SJCRH30 (cell line): ENCODE measurements around the gene PRDM15. TPM values are rescaled to one million over a fixed set of nuclear protein-coding genes. Genes with fewer than 3 reads are reported as not detected.
A peak's percentile ranks its signal among the peaks of the same experiment; 100 is the strongest.

ENCODE experiments used
- DNase-seq, 2 experiments: peaks; one replicate each; pipeline ENCODE4 v3.0.0-alpha.2; 2015 to 2020
- H3K27ac ChIP-seq: fragments of 250-450 bp; sonication (Bioruptor Pico); 2 replicates; pipeline ENCODE4 v1.5.1; 2020; ENCODE audit warnings: mild to moderate bottlenecking, moderate library complexity
- H3K27me3 ChIP-seq: fragments of 250-450 bp; sonication (Bioruptor Pico); 2 replicates; pipeline ENCODE4 v1.5.1; 2020; ENCODE audit warnings: mild to moderate bottlenecking, moderate library complexity
- H3K36me3 ChIP-seq: fragments of 250-450 bp; sonication (Bioruptor Pico); 2 replicates; pipeline ENCODE4 v1.5.1; 2020; ENCODE audit warnings: mild to moderate bottlenecking, moderate library complexity
- H3K4me1 ChIP-seq: fragments of 250-450 bp; sonication (Bioruptor Pico); 2 replicates; pipeline ENCODE4 v1.5.1; 2020; ENCODE audit warnings: mild to moderate bottlenecking, moderate library complexity
- H3K4me3 ChIP-seq: fragments of 250-450 bp; sonication (Bioruptor Pico); 2 replicates; pipeline ENCODE4 v1.5.1; 2020; ENCODE audit warnings: mild to moderate bottlenecking, moderate library complexity
- H3K9me3 ChIP-seq: fragments of 250-450 bp; sonication (Bioruptor Pico); replicated peaks from 2 replicates; pipeline ENCODE4 v1.5.1; 2020; ENCODE audit warnings: mild to moderate bottlenecking, moderate library complexity
- total RNA-seq: library from RNA; depleted of rRNA; stranded (reverse); fragments of >200 nt; shearing (Covaris generic); gene quantifications from 2 replicates; pipeline ENCODE4 v1.2.3, GENCODE V29; 2014

PRDM15 gene
- total RNA-seq, 1 experiment from 2014 or later = 6.1 TPM

DNA sequence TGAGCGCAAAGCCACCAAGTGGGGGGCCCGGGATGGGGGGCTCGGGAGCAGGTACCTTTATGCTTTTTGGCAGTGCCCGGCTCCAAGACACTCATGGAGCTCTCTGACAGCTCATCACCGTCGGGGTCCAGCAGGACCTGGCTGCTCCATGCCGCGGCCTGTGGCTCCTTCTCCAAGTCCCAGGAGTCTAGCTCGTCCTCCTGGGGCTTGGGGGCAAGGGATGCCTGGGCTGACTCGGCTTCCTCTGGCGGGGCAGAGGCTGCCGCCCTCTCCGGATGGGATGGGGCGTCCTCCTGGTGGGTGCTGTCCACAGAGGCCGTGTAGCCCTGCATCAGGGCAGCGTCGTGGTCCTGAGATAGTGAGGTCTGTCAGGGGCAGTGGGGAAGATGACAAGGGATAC, 19.9 kb upstream of the PRDM15 start:
- no peaks in the 10 kb centered on the region for H3K9me3 ChIP-seq
- no peaks in the 10 kb centered on the region for H3K36me3 ChIP-seq
- no peaks in the 10 kb centered on the region for H3K4me1 ChIP-seq
- H3K27ac ChIP-seq = no peak overlapping the region
- H3K4me3 ChIP-seq = no peak overlapping the region
- DNase-seq = no peak
- H3K27me3 ChIP-seq = no peaks in the 10 kb centered on the region

DNA sequence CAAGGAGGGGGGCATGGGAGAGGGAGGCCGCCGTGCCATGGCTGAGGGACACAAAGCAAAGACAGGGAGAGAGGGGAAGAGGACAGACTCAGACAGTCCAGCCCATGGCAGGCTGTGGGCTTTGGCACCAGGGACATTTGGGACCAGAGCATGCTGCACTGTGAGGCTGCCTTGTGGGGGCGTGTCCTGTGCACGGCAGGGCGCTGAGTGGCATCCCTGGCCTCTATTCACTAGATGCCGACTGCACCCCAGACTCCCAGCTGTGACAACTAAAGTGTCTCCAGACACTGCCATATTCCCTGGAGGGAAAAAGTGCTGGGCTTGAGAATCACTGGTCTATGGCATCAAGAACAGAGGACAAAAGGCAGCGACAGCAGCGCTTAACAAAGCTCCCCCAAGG, 18.6 kb upstream of the PRDM15 start:
- Histone ChIP-seq H3K4me1 (no peaks in the 10 kb centered on the region), H3K4me3 (no peak overlapping the region), H3K9me3 (no peaks in the 10 kb centered on the region), H3K27ac (no peak overlapping the region), H3K36me3 (no peaks in the 10 kb centered on the region), H3K27me3 (no peaks in the 10 kb centered on the region)
- no peak for DNase-seq

DNA sequence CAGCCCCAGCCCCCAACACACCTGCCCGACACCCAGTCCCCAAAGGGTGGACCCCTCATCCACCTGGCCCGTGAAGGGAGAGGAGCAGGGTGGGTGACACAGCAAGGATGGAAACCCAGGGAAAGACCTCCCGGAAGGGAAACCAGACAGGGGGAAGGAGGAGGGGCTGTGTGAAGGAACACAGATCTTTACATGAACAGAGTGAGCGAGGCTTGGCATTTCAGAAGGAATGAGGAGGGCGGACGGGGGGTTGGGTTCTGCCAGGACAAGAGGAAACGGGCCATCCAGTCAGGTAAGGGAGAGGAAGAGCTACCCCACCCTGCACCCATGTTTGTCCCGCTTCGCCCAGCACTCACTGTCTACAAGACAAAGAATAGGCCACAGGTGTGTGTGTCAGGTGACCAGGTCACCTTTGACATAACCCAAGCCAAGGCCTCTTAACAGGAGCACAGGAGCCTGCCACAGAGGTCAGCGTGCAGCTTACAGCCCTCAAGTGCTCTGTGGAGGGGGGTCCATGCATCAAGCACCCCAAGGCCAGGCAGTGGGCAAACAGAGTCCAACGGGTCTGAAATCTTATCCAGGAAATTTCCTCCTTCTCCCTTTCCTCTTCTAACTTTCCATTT, 18.0 kb upstream of the PRDM15 start:
- no peaks in the 10 kb centered on the region for H3K4me1 ChIP-seq
- no peak for DNase-seq
- H3K36me3 ChIP-seq = no peaks in the 10 kb centered on the region
- no peaks in the 10 kb centered on the region for H3K27me3 ChIP-seq
- H3K9me3 ChIP-seq = no peaks in the 10 kb centered on the region
- H3K4me3 ChIP-seq = no peak overlapping the region
- no peak overlapping the region for H3K27ac ChIP-seq

DNA sequence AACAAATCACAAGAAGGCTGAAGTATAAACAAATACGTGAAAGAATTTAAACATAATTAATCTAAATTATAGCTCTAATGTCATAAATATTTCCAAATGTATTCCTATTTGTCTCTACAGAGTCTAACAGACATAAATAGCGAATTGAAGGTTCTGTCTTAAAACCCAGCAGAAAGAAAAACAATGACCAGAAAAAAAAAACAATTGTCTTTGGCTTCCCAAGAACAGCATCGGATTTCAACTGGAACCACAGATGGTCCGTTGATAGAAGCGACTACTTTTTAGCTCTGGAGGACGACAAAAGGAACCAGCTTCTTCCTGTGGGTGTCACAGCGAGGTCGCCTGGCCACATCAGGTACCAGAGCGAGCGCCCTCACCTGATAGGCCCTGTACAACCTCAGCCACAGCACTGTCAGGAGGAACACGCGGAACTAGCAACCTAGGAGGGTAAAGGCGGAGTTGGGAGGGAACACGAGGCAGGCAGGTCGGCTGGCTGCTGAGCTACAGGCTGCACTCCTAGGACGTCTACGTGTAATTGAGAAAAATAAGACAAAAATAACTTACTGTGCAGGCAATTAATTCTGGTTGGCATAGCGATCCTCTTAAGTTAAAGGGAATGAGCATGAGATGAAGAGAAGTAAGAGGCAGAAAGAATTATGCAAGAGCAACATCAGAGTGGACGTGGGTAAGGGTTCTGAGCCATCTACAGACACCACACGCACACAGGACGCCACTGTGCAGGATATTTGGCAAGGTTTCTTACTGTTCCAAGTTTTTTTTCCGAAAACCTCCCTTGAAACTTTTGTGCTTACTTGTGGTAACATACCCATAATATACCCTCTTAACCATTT, 16.7 kb upstream of the PRDM15 start:
- Histone ChIP-seq H3K9me3 (no peaks in the 10 kb centered on the region), H3K36me3 (no peaks in the 10 kb centered on the region), H3K4me3 (no peak overlapping the region), H3K4me1 (no peaks in the 10 kb centered on the region), H3K27ac (no peak overlapping the region), H3K27me3 (no peaks in the 10 kb centered on the region)
- DNase-seq = no peak

DNA sequence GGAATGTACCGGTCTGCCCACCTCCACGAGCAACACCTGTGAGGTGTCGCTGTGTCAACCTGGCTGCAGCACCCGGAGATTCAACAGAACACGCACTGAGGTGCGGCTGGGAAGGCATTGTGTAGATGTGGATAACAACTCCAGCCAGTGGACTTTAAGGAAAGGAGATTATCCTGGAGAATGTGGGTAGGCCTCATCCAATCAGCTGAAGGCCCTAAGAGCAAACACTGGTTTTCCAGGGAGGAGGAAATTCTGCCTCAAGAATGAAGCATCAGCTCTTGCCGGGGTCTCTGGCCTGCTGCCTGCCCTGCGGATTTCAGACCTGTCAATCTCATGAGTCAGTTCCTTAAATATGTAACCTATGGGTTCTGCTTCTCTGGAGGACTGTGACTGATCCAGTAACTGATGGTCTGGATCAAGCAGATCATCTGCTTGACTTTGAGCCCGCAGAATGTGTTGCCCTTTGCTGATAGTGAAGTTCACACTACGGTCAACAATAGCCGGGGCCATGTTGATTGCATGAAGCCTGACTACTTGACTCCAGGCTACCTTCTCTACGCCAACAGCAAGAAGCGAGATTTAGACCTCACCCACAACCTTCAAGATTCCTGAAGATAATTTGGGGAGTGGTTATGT, 15.9 kb upstream of the PRDM15 start:
- Histone ChIP-seq H3K27me3 (no peaks in the 10 kb centered on the region), H3K36me3 (no peaks in the 10 kb centered on the region), H3K27ac (no peak overlapping the region), H3K9me3 (no peaks in the 10 kb centered on the region), H3K4me1 (no peaks in the 10 kb centered on the region), H3K4me3 (no peak overlapping the region)
- DNase-seq = no peak

DNA sequence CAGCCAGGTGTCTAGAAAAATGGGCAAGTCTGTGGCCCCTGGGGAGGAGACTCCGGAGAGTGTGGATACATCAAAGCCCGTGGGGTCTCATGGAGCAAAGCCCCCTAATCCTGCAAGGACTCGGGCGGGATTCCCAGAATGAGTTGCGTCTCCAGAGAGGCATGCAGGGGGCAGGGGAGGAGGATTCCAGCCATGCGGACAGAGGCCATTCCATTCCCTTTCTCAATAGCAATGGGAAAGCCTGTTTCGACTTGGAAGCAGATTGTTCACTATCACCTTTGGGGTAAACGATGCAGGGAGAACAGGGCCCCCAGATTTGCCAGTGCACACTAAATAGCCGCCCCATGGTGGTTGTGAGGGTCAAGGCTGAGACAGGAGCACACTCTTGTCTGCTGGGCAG, 15.4 kb upstream of the PRDM15 start:
- Histone ChIP-seq H3K9me3 (no peaks in the 10 kb centered on the region), H3K27ac (no peak overlapping the region), H3K27me3 (no peaks in the 10 kb centered on the region), H3K36me3 (no peaks in the 10 kb centered on the region), H3K4me1 (no peaks in the 10 kb centered on the region), H3K4me3 (no peak overlapping the region)
- DNase-seq = no peak

DNA sequence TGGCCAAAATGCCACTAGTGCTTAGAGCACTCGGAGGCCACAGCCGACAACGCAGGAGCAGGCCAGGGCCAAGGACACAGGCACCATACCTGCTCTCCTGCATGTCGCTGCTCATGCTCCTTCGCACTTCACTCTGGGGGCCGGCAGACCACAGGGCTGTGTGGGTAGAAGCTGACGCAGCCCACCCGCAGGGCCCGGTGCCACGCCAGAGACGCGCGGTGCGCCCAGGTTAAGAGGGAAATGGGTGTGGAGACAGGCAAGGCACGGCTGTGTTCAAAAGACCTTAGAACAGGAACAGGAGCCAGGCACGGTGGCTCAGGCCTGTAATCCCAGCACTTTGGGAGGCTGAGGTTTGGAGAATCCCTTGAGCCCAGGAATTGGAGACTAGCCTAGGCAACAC, 13.6 kb upstream of the PRDM15 start:
- Histone ChIP-seq H3K9me3 (no peaks in the 10 kb centered on the region), H3K36me3 (no peaks in the 10 kb centered on the region), H3K27ac (no peak overlapping the region), H3K4me1 (no peaks in the 10 kb centered on the region), H3K27me3 (no peaks in the 10 kb centered on the region), H3K4me3 (no peak overlapping the region)
- DNase-seq = no peak

DNA sequence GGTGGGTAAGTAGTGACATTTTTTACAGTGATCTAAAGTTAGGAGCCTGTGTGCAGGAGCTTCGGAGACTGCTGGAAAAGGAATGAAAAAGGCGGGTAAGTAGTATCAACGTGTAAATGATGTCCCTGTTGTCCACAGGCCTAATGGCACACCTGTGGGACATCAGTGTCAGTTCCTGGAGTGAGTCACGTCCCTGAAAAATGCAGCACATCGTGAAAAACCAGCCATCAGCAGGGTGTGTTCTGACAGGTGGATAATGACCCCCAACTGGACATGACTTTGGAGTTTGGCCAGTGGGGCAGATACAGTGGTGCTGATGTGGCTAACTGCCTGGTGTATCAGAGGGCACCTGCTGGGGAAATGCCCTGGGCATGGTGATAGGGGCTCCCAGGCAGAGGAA, 12.0 kb upstream of the PRDM15 start:
- Histone ChIP-seq H3K27me3 (no peaks in the 10 kb centered on the region), H3K4me3 (no peak overlapping the region), H3K4me1 (no peaks in the 10 kb centered on the region), H3K9me3 (no peaks in the 10 kb centered on the region), H3K36me3 (no peaks in the 10 kb centered on the region), H3K27ac (no peak overlapping the region)
- no peak for DNase-seq

DNA sequence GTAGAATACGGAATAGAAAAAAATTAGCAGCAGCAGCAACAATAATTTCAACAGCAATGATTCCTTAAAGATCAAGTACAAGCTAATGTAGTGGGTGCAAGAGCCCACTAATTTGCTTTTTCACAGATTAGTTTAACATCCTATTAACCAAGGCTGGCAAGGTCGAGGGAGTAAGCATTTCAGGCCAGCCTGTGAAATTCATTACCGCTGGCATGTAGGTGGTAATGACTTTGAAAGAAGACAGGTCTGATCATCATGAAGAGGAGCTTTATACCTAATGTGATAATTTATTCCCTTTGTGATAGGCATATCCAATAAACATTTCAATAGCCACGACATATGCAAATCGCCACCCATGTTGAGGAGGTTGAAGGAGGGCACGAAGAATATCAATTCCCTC, 11.2 kb upstream of the PRDM15 start:
- H3K9me3 ChIP-seq = no peaks in the 10 kb centered on the region
- H3K27me3 ChIP-seq = no peaks in the 10 kb centered on the region
- H3K4me1 ChIP-seq = no peaks in the 10 kb centered on the region; the same call in 1 of the 2 replicates
- no peaks in the 10 kb centered on the region for H3K36me3 ChIP-seq
- DNase-seq = no peak
- H3K4me3 ChIP-seq = no peak overlapping the region
- H3K27ac ChIP-seq = no peak overlapping the region

DNA sequence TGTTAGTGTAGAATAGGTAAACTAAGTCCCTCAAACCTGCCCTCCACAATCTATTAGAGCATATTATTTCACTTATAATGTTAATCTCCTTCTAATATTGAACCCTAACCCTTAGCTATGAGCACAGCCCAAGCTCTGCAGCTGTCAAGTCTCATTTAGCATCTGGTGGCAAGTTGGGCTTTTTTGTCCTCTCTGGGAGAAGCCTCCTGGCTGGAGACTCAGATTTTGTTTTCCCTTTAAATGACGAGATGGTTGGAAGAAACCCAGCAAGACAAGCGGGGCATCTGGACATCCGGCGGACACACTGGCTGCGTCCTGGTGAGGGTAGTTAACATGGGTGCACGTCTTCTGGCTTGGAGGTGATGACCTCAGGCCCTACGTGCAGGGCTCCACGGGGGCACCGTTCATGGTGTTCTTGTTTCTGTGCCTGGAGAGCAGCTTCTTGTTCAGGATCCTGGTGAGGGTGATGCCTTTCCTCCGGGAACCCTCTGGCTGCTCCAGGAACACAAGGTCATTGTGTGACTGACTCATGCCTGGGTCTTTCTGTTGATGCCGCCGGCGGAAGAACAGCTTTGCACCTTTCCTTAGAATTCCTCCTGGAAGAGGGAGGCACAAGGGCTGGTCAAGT, 9.7 kb upstream of the PRDM15 start:
- H3K4me3 ChIP-seq = no peak overlapping the region
- H3K36me3 ChIP-seq = no peaks in the 10 kb centered on the region
- DNase-seq = no peak
- no peaks in the 10 kb centered on the region for H3K9me3 ChIP-seq
- no peaks in the 10 kb centered on the region; the same call in 1 of the 2 replicates for H3K4me1 ChIP-seq
- H3K27ac ChIP-seq = no peak overlapping the region
- no peaks in the 10 kb centered on the region for H3K27me3 ChIP-seq

DNA sequence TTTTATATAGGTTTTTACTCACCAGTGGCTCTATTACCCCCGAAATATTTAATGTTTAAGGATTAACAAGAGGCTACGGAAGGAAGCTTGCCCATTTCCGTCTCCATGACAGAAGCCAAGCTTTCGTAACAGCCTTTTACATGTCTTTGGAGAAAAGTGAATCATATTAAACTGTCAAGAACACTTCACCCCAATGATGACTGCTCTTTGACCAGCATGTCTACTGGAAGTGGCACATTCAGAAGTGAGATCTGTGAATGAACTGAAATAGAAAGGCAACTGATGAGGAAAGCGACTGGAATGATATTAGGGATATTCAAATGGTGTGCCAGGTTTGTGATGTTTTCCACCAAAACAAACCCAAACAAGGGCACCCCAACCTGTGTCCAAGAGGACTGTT, 8.5 kb upstream of the PRDM15 start:
- H3K9me3 ChIP-seq = no peaks in the 10 kb centered on the region
- no peaks in the 10 kb centered on the region for H3K27me3 ChIP-seq
- H3K27ac ChIP-seq = no peak overlapping the region
- no peaks in the 10 kb centered on the region for H3K36me3 ChIP-seq
- H3K4me1 ChIP-seq = no peaks in the 10 kb centered on the region; the same call in 1 of the 2 replicates
- H3K4me3 ChIP-seq = no peak overlapping the region
- no peak for DNase-seq

DNA sequence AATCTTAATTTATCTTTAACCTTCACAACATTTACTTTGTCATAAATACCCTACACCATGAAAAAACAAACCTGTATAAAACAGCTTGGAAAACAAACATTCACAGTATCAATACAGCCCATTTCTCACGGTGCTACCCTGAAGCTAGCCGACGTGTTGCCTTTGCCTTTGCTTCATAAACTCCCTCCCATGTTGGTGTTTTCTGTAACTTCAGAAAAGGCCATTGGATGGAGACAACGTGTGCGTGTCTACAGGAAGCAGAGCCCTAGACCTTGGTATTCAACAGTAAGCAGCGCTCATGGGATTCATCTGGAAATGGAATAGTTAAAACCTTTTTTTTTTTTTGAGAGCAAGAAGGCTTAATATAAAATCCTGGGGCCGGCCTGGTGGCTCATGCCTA, 7.2 kb upstream of the PRDM15 start:
- DNase-seq = no peak
- no peaks in the 10 kb centered on the region; the same call in 1 of the 2 replicates for H3K4me1 ChIP-seq
- no peaks in the 10 kb centered on the region for H3K36me3 ChIP-seq
- H3K27me3 ChIP-seq = no peaks in the 10 kb centered on the region
- no peaks in the 10 kb centered on the region for H3K9me3 ChIP-seq
- no peak overlapping the region for H3K4me3 ChIP-seq
- H3K27ac ChIP-seq = no peak overlapping the region

DNA sequence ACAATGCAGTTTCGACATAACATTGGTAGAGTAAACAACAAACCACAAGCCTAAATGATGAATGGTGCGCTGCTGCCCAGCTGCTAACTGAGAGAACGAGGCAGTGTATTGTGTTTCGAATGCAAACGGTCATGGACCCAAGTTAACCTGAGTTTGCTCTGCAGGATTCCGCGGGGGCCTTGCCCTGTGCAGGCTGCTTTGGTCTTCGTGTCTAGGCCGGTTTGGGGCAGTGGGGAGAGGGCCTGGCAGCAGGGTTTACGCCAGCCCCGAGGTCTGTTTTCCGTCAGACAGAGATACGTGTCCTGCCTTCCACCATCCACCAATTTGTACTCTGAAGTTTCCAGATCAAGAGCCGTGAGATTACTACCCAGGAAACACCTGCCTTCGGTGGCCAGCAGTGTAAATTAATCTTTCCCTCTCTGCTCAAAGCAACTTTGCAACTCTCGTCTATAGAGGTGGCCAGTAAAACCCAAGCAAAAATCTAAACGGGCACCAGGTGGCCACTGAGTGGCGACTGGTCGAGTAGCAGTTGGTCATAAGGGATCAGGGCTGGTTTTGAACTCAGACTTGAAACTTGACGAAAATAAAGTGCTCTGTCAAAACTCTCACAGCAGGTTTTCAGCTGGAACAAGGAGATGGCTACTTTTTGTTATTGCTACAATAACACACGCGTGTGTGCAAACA, 6.3 kb upstream of the PRDM15 start:
- Histone ChIP-seq H3K36me3 (no peaks in the 10 kb centered on the region), H3K4me1 (no peaks in the 10 kb centered on the region; the same call in 1 of the 2 replicates)
- DNase-seq = peak in 1 of 2 experiments; percentile 30

DNA sequence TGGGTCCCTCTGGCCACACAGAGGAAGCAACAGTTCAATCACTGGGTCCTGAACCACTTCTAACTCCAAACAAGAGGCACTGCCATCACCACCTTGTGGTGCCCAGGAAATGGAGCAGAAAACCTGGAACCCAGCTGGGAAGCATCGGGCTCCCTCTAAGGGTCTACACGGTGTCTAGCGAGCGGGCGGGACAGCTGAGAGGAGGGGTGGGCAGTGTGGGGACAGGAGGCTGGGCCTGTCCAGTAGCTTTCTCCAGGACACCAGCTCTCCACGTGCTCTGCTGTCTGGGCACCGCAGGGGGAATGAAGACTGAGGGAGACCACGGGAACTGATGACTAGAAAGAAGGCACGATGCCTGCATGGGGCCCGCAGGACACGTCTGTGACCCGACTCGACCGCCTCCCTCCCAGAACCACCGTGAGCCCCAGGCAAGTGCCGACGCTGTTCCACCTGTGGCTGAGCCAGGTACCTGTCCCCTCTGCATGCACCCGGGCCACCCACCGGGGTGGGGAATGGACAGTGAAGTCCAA, 5.4 kb upstream of the PRDM15 start:
- Histone ChIP-seq H3K27ac (no peak overlapping the region), H3K27me3 (no peaks in the 10 kb centered on the region), H3K9me3 (no peaks in the 10 kb centered on the region), H3K4me3 (no peak overlapping the region), H3K4me1 (no peaks in the 10 kb centered on the region; the same call in 1 of the 2 replicates), H3K36me3 (no peaks in the 10 kb centered on the region)
- DNase-seq = no peak

More for the DNA sequence above, 6.3 kb upstream of the PRDM15 start:
- Histone ChIP-seq H3K9me3 (no peaks in the 10 kb centered on the region), H3K27me3 (no peaks in the 10 kb centered on the region), H3K27ac (no peak overlapping the region), H3K4me3 (no peak overlapping the region)
